Immature natural killer cell (primary cell): Measurements from ENCODE around the gene OTUD1. TPM values are rescaled to one million over a fixed set of nuclear protein-coding genes. Genes with fewer than 3 reads are reported as not detected.
A peak's percentile ranks its signal among the peaks of the same experiment; 100 is the strongest.

ENCODE experiments used
- DNase-seq, 3 donors: peaks; one replicate each; pipeline ENCODE4 v3.0.0; 2022; ENCODE audit warnings: mixed read lengths in 1 of 3
- H3K27ac Mint-ChIP-seq, 6 donors: one replicate each; pipeline ENCODE4 v1.8.0; 2020; ENCODE audit warnings: mixed read lengths in 6 of 6, mild to moderate bottlenecking in 5 of 6, inconsistent platforms in 4 of 6, moderate library complexity in 3 of 6
- H3K27me3 Mint-ChIP-seq, 3 donors: one replicate each; pipeline ENCODE4 v1.8.0; 2020 to 2021; ENCODE audit warnings: low read depth in 3 of 3, mild to moderate bottlenecking in 3 of 3, mixed read lengths in 3 of 3, moderate library complexity in 3 of 3, inconsistent platforms in 1 of 3
- H3K36me3 Mint-ChIP-seq, 3 donors: one replicate each; pipeline ENCODE4 v1.8.0; 2020; ENCODE audit warnings: mixed read lengths in 3 of 3, inconsistent platforms in 2 of 3, mild to moderate bottlenecking in 2 of 3
- H3K4me1 Mint-ChIP-seq, 2 donors: one replicate each; pipeline ENCODE4 v1.8.0; 2020; ENCODE audit warnings: inconsistent platforms in 2 of 2, mild to moderate bottlenecking in 2 of 2, mixed read lengths in 2 of 2, moderate library complexity in 1 of 2
- H3K4me3 Mint-ChIP-seq, 5 donors: one replicate each; pipeline ENCODE4 v1.8.0; 2020; ENCODE audit warnings: mild to moderate bottlenecking in 5 of 5, mixed read lengths in 5 of 5, inconsistent platforms in 3 of 5, moderate library complexity in 3 of 5
- H3K9me3 Mint-ChIP-seq, 6 donors: one replicate each; pipeline ENCODE4 v1.8.0; 2020; ENCODE audit warnings: mild to moderate bottlenecking in 6 of 6, mixed read lengths in 6 of 6, inconsistent platforms in 4 of 6, moderate library complexity in 3 of 6
- polyA plus RNA-seq, 3 donors: library from polyadenylated mRNA; unstranded; fragments of 300-500 nt; fragmentation: Illumina TruSeq; gene quantifications; one replicate each; pipeline ENCODE4 v1.2.3, GENCODE V29; 2021

The OTUD1 gene
- polyA plus RNA-seq, 3 donors from 2014 or later, result 3.4 to 4.0 (median 3.9) TPM

GRCh38 chr10:23437963-23438546, 820 bp upstream of the OTUD1 start:
- H3K4me1 Mint-ChIP-seq, result peaks cover 32 to 38% of the 10 kb centered on the region in 2 donors
- peak overlapping the region; percentile 79 to 94 (median 90) for H3K27ac Mint-ChIP-seq
- H3K4me3 Mint-ChIP-seq, result peak overlapping the region; percentile 83 to 87 (median 85)
- peaks cover 0 to 5% (median 2%) of the 10 kb centered on the region in 3 donors for H3K36me3 Mint-ChIP-seq
- no peak for DNase-seq
- H3K27me3 Mint-ChIP-seq, result peaks cover 4 to 19% (median 16%) of the 10 kb centered on the region in 3 donors
- no peaks in the 10 kb centered on the region for H3K9me3 Mint-ChIP-seq

- Mint-ChIP-seq H3K27me3 (peaks cover 2 to 19% (median 16%) of the 10 kb centered on the region in 3 donors), H3K27ac (no peak overlapping the region), H3K4me1 (peaks cover 34 to 41% of the 10 kb centered on the region in 2 donors), H3K36me3 (peaks cover 0 to 5% (median 5%) of the 10 kb centered on the region in 3 donors), H3K9me3 (no peaks in the 10 kb centered on the region), H3K4me3 (peak overlapping the region in 1 of 5 donors; percentile 50)
- peak in 2 of 3 donors; percentile 41 to 44 for DNase-seq
Measured at GRCh38 chr10:23439452-23439960, 631 bp downstream of the OTUD1 start.

- peaks cover 0 to 6% (median 6%) of the 10 kb centered on the region in 3 donors for H3K36me3 Mint-ChIP-seq
- peaks cover 34 to 41% of the 10 kb centered on the region in 2 donors for H3K4me1 Mint-ChIP-seq
- peak overlapping the region; percentile 84 to 88 (median 87) for H3K4me3 Mint-ChIP-seq
- H3K9me3 Mint-ChIP-seq, result no peaks in the 10 kb centered on the region
- H3K27ac Mint-ChIP-seq, result peak overlapping the region; percentile 40 to 81 (median 72)
- H3K27me3 Mint-ChIP-seq, result peaks cover 2 to 19% (median 16%) of the 10 kb centered on the region in 3 donors
- DNase-seq, result peak; percentile 35 to 42 (median 39)
Measured at GRCh38 chr10:23439961-23440889, 1.4 kb downstream of the OTUD1 start.

GRCh38 chr10:23441251-23441650, 2.4 kb downstream of the OTUD1 start:
- peaks cover 3 to 11% (median 11%) of the 10 kb centered on the region in 3 donors for H3K36me3 Mint-ChIP-seq
- H3K4me3 Mint-ChIP-seq, result peak overlapping the region; percentile 84 to 88 (median 87)
- H3K4me1 Mint-ChIP-seq, result peaks cover 37 to 45% of the 10 kb centered on the region in 2 donors
- H3K27ac Mint-ChIP-seq, result peak overlapping the region in 1 of 6 donors; percentile 74
- no peaks in the 10 kb centered on the region for H3K9me3 Mint-ChIP-seq
- peaks cover 2 to 19% (median 16%) of the 10 kb centered on the region in 3 donors for H3K27me3 Mint-ChIP-seq
- no peak for DNase-seq

GRCh38 chr10:23442936-23443335, 4.1 kb downstream of the OTUD1 start:
- H3K4me1 Mint-ChIP-seq, result peaks cover 37 to 42% of the 10 kb centered on the region in 2 donors
- H3K9me3 Mint-ChIP-seq, result no peaks in the 10 kb centered on the region
- no peak overlapping the region for H3K27ac Mint-ChIP-seq
- H3K36me3 Mint-ChIP-seq, result peaks cover 8 to 17% (median 11%) of the 10 kb centered on the region in 3 donors
- H3K4me3 Mint-ChIP-seq, result no peak overlapping the region
- DNase-seq, result no peak
- H3K27me3 Mint-ChIP-seq, result peaks cover 2 to 16% (median 14%) of the 10 kb centered on the region in 3 donors

GRCh38 chr10:23445591-23445990, 6.7 kb downstream of the OTUD1 start:
- H3K36me3 Mint-ChIP-seq, result peaks cover 8 to 17% (median 11%) of the 10 kb centered on the region in 3 donors

GRCh38 chr10:23448323-23448722, 9.4 kb downstream of the OTUD1 start:
- H3K4me1 Mint-ChIP-seq, result peaks cover 19 to 24% of the 10 kb centered on the region in 2 donors
- H3K9me3 Mint-ChIP-seq, result no peaks in the 10 kb centered on the region
- peak overlapping the region in 1 of 6 donors; percentile 2 for H3K27ac Mint-ChIP-seq

More at GRCh38 chr10:23445591-23445990, 6.7 kb downstream of the OTUD1 start:
- no peaks in the 10 kb centered on the region for H3K9me3 Mint-ChIP-seq
- no peak overlapping the region for H3K27ac Mint-ChIP-seq
- H3K27me3 Mint-ChIP-seq, result peaks cover 0 to 6% (median 4%) of the 10 kb centered on the region in 3 donors
- H3K4me3 Mint-ChIP-seq, result no peak overlapping the region
- no peak for DNase-seq
- H3K4me1 Mint-ChIP-seq, result peaks cover 43 to 51% of the 10 kb centered on the region in 2 donors

GRCh38 chr10:23448802-23449570, 10.1 kb downstream of the OTUD1 start:
- Mint-ChIP-seq H3K9me3 (no peaks in the 10 kb centered on the region), H3K36me3 (peaks cover 8 to 11% (median 9%) of the 10 kb centered on the region in 3 donors), H3K4me1 (peaks cover 18 to 23% of the 10 kb centered on the region in 2 donors), H3K27me3 (peaks cover 0 to 5% (median 2%) of the 10 kb centered on the region in 3 donors), H3K27ac (peak overlapping the region in 5 of 6 donors; percentile 27 to 61 (median 56)), H3K4me3 (no peak overlapping the region)
- DNase-seq, result no peak

More at GRCh38 chr10:23448323-23448722, 9.4 kb downstream of the OTUD1 start:
- no peak for DNase-seq
- Mint-ChIP-seq H3K4me3 (no peak overlapping the region), H3K36me3 (peaks cover 8 to 11% (median 10%) of the 10 kb centered on the region in 3 donors), H3K27me3 (peaks cover 0 to 3% (median 0%) of the 10 kb centered on the region in 3 donors)

- DNase-seq, result no peak
- Mint-ChIP-seq H3K36me3 (peaks cover 0 to 4% (median 1%) of the 10 kb centered on the region in 3 donors), H3K27ac (no peak overlapping the region), H3K4me1 (peaks cover 15 to 19% of the 10 kb centered on the region in 2 donors), H3K9me3 (no peaks in the 10 kb centered on the region), H3K27me3 (peaks cover 0 to 2% (median 2%) of the 10 kb centered on the region in 3 donors), H3K4me3 (no peak overlapping the region)
Measured at GRCh38 chr10:23452033-23452655, 13.3 kb downstream of the OTUD1 start.

GRCh38 chr10:23453465-23453864, 14.6 kb downstream of the OTUD1 start:
- no peak overlapping the region for H3K27ac Mint-ChIP-seq

GRCh38 chr10:23457632-23458417, 18.9 kb downstream of the OTUD1 start:
- no peaks in the 10 kb centered on the region for H3K36me3 Mint-ChIP-seq
- no peak overlapping the region for H3K27ac Mint-ChIP-seq
- no peak overlapping the region for H3K4me3 Mint-ChIP-seq
- peaks cover 3 to 9% (median 6%) of the 10 kb centered on the region in 3 donors for H3K27me3 Mint-ChIP-seq
- no peaks in the 10 kb centered on the region for H3K4me1 Mint-ChIP-seq
- no peak for DNase-seq
- H3K9me3 Mint-ChIP-seq, result no peaks in the 10 kb centered on the region

More at GRCh38 chr10:23453465-23453864, 14.6 kb downstream of the OTUD1 start:
- H3K4me3 Mint-ChIP-seq, result no peak overlapping the region
- H3K27me3 Mint-ChIP-seq, result peaks cover 0 to 4% (median 2%) of the 10 kb centered on the region in 3 donors
- DNase-seq, result no peak
- H3K9me3 Mint-ChIP-seq, result no peaks in the 10 kb centered on the region
- peaks cover 0 to 4% (median 0%) of the 10 kb centered on the region in 3 donors for H3K36me3 Mint-ChIP-seq
- peaks cover 13 to 14% of the 10 kb centered on the region in 2 donors for H3K4me1 Mint-ChIP-seq
